NOMO-1 treated with DMSO at 0.1 percent for 48 hours (cell line): ENCODE results near the gene AKAP8L.
A peak's percentile ranks its signal among the peaks of the same experiment; 100 is the strongest.
"Not testable (repeated sequence)": the region's sequence is repeated elsewhere in the genome, so short reads cannot be mapped to it uniquely, and the experiment has no call there.

Experiments used
- DNase-seq: peaks from one replicate; lab custom pipeline; 2025; ENCODE audit not compliant: unreplicated experiment; lab: John Stamatoyannopoulos, UW

Gene AKAP8L

GRCh38 chr19:15357906-15358305 is 60.9 kb downstream of the AKAP8L start:
- no peak for DNase-seq

GRCh38 chr19:15354566-15355296 is 64.1 kb downstream of the AKAP8L start:
- no peak for DNase-seq

DNA sequence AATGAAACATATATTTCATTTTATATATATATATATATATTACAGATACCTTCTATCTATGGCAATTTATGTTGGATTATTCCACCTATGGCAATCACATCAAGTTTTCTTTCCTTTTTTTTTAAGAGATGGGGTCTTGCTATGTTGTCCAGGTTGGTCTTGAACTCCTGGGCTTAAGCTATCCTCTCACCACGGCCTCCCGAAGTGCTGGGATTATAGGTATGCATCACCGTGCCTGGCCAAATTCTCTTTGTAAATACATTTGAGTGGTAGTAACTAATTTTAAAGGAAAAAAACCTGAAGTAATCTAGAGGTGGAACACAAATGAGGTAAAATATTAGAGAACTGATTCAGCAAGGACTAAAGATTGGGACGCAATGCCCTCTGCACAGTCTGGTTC is 64.9 kb downstream of the AKAP8L start:
- no peak for DNase-seq

DNA sequence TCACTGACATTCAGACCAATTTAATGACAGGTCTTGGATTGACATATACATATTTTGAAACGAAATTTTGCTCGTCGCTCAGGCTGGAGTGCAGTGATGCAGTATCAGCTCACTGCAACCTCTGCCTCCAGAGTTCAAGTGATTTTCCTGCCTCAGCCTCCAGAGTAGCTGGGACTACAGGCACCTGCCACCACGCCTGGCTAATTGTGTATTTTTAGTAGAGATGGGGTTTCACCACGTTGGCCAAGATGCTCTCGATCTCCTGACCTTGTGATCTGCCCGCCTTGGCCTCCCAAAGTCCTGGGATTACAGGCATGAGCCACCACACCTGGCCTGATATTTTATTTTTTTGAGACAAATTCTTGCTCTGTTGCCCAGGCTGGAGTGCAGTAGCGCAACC is 66.3 kb downstream of the AKAP8L start:
- DNase-seq: not testable (repeated sequence)

DNA sequence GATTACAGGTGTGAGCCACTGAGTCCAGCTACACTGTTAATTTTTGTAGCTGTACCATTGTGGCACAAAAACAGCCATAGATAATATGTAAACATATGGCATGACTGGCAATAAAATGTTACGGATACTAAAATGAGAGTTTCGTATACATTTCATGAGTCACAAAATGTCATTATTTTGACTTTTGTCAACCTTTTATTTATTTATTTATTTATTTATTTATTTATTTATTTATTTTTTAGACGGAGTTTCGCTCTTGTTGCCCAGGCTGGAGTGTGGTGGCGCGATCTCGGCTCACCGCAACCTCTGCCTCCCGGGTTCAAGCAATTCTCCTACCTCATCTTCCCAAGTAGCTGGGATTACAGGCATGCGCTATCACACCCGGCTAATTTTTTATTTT is 77.5 kb downstream of the AKAP8L start:
- DNase-seq: not testable (repeated sequence)

- DNase-seq: no peak
Measured at GRCh38 chr19:15340086-15340485, 78.7 kb downstream of the AKAP8L start.

GRCh38 chr19:15337202-15337601 is 81.6 kb downstream of the AKAP8L start:
- no peak for DNase-seq

GRCh38 chr19:15335992-15336391 is 82.8 kb downstream of the AKAP8L start:
- not testable (repeated sequence) for DNase-seq

GRCh38 chr19:15332311-15332996 is 86.3 kb downstream of the AKAP8L start, which contains the start of gene BRD4:
TSS of gene BRD4 (minus strand) at chr19:15332539. CDS start at chr19:15273099, 59,440 bp downstream.
- DNase-seq: peak; percentile 48

DNA sequence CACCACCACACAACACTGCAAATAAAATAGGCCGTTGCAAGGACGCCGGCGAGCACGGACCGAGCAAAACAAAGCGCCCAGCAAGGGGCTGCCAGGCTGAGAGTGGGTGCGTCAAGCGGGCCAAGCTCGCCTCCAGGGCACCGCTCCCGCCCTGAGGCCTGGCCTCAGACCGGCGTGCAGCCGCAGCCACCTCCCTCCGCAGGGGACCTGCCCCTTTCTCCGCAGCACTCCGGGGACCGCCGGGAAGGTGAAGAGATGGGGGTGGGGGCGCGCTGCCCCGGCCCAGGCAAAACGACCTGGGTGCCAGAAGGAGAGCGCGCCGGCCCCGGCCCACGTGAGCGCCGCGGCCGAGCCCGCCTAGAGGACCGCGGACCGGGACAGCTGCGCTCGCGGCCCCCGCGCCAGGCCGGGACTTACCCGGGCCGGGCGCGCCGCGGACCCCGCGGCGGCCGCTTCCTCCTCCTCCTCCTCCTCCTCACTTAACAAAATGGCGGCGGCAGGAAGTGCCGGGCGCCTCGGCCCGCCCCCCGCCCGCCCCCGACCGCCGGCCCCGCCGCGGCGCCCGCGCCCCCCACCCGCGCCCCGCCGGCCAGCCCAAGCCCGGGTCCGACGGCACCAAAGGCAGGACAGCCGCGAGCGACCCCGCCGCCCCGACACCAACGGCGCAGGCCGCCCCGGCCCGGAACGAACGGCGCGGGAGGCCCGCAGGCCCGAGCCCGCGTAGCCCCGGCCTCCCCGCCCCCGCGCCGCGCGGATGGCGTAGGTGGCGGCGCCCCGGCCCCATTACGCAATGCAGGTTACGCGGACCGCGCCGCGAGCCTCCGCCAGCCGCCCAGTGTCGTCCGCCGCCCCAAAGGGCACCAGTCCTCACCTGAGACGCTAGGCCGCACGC is 87.1 kb downstream of the AKAP8L start:
- peak; percentile 48 for DNase-seq

DNA sequence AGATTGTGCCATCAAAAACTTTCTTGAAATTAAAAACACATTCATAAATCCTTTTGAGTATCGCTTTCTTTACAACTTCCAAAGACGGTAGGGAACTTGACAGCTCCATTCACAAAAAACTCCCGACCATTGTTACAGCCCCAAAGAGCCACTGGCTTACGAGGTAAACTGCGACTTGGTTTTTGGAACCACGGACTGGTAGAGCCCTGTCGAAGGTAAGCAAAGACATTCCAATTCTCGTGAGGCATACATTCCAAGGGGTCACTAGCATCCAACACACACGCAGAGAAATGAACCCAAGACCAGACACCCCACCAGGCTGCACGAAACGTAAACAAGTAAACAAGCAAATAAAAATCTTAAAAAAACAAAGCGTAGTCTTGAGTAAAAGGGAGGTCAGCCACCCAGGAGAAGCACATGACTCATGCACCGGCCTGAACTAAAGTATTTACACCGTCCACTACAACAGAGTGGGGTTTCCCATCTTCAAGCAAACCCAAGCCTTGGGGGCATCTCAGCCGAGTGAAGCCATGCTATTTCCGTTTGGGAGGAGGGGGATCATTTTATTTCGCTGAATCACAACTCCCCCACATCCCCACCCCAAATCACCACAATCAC is 87.9 kb downstream of the AKAP8L start:
- no peak for DNase-seq
